ENCODE results near the gene CDKL1. TPM values are rescaled to one million over a fixed set of nuclear protein-coding genes. Genes with fewer than 3 reads are reported as not detected.
"Not testable (repeated sequence)": the region's sequence is repeated elsewhere in the genome, so short reads cannot be mapped to it uniquely, and the experiment has no call there.

Gene CDKL1
- total RNA-seq, 1 donor from 2014 or later, result 3.3 TPM

DNA sequence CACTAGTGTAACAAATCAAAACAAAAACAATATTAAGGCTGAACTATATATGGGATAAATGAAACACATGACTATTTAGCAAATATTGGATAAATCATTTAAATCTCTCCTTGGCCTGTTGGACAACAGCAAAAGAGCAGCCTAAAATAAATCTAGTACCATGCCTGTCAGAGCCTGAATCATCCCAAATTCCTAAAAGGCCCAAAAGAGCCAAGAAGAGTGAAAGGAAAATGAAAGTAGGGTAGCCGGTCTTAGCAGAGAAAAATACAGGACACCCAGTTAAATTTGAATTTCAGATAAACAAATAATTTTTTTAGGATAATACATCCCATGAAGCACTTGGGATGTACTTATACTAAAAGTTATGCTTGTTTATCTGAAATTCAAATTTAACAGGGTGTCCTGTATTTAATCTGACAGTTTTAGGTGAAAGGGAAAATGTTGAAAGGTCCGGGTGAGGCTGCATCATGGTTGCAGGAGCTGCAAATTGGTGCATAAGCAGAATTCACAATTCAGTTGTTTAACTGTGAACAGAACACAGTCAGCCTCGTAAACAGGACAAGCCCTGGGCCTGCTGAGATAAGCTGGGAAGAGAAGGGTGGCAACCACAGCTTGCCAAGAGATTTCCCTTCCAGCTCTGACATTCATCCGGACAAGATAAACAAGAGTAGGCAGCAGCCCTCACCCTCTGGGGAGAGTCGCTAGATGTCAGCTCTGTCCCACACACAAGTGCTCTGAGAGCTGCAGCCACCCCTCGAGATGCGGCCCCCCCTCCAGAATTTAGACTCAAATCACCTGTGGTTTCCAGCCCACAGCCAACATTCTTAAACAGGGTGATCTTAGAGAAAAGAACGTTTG is 54.2 kb downstream of the CDKL1 start:
- DNase-seq (ENCODE audit: missing footprints) (no peak), ATAC-seq (peak; percentile 90)
- intact Hi-C loops (cut with DNase I), result loop anchor here (5.0 kb wide), 1 partner anchor 190 kb away; the partner anchor contains the start of gene MAP4K5

DNA sequence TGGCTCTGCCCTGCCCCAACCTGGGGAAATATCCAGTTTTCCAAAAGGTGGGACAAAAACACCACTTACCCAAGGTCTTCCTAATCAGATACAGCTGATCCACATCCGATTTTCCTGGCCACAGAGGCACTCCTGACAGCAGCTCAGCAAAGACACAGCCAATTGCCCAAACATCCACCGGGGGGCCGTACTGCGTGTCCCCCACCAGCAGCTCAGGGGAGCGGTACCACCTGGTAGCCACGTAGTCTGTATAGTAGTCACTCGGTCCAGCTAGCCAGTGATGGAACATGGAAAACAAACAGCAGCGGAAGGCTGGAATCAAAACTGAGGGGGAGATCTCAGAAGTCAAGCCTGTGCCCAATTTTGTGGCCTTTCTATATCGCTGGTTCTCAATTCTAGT is 55.7 kb downstream of the CDKL1 start:
- DNase-seq (ENCODE audit: missing footprints) (no peak), ATAC-seq (no peak)
- intact Hi-C loops (cut with DNase I), result loop anchor here (5.0 kb wide), 1 partner anchor 191 kb away; the partner anchor contains the start of gene MAP4K5

DNA sequence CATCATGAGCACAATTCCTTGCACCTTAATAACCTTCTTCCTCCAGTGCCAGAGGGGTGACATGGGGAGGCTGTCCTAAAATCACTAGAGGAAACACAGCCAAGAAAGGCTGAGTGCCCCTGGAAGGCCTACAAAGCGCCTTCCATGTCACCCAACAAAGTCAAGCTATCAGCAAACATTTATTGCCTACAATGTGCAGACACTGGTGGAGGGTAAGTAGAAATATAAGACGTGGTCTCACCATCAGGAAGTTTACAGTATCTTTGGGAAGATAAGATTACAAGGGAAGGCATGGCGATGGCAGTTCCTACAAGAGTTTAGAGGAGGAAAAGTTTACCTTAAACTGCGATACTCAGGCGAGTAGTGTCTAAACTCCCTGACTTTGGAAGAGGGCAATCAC is 56.6 kb downstream of the CDKL1 start:
- intact Hi-C loops (cut with DNase I), result loop anchor here (5.0 kb wide), 1 partner anchor 192 kb away; the partner anchor contains the start of gene MAP4K5
- DNase-seq (ENCODE audit: missing footprints) (no peak), ATAC-seq (no peak)

DNA sequence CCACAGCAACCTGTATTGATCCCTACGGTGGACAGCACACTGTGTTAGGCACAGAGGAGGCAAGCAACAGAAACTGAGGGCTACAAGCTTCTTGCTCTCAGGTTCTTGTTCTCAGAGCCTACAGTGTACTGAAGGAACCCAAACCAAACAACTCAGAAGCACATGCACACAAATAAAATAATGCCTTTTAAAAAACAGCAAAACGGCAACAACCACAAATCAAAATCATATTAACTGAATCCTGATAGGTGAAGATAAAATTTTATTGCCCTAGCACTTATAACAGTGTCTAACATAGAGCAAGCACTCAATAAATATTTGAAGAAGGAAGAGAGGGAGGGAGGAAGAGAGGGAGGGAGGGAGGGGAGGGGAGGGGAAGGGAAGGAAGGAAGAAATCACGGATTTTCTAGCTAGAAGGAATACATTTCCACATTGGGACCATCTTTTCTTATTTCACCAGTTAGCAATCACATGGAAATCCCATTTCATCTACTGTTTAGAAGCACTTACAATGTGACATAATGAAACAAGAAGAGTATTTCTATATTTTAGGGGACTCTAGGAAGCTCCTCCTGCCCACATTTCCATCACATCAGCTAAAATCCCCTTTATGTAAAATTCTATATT is 57.4 kb downstream of the CDKL1 start:
- DNase-seq (ENCODE audit: missing footprints), result no peak
- intact Hi-C loops (cut with DNase I), result loop anchor here (5.0 kb wide), 1 partner anchor 58 kb away; the partner anchor contains the start of gene CDKL1
- ATAC-seq, result no peak

DNA sequence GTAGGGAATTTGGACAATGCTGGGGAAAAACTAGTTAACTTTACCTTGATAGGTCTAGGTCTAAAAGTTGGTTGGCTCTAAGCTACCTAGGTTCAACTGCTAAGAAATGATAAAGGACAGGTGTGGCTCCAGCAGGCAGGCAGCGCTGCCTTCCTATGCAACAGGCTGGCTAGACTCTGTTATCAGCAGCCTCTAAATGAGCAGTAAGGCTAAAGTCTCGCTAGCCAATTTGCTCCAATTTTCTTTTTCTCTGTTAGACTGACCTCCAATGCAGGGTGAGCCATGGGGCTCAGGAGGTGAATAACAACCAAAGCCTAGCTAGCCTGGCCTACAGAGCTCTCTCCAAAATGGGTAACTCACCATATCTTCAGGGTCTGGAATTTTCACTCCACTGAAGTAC is 58.1 kb downstream of the CDKL1 start:
- intact Hi-C loops (cut with DNase I), result loop anchor here (5.0 kb wide), 1 partner anchor 59 kb away; the partner anchor contains the start of gene CDKL1
- ATAC-seq (no peak), DNase-seq (ENCODE audit: missing footprints) (no peak)

DNA sequence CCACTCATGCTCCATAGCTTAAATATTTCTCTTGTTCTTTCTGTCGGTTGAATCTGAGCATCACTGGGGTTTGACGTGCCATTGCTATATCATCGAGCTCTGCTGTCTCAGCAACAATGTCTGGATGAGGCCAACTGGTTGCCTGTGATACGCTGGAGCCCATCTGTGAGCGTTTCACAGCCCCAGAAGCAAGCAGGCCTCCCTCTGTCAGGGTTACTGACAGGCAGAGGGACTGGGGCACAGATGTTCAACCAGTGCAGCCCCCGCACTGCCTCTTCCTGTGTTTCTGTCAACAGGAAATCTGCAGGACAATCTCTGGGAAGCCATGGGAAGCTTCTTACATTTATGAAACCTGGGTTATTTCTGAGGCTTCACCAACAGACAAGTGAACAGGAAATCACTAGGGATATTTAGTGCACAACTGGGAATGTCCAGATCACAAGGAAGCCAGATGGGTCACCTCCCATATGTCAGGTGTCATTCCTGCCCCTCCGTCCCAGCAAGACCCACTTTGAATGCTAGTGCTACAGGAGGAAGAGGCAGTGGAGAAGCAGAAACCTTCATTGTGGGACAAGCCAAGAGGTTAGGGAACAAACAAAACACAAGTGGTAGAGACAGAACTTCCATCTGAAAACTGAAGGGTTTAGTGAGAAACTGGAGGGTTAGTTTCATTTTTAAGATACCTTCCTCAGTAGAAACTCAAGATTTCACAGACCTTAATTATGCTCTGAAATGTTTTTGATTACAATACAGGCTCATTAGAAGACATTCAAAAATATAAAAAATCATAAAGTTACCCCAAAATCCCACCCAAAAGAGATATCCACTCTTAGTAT is 60.5 kb downstream of the CDKL1 start:
- no peak for DNase-seq (ENCODE audit: missing footprints)
- ATAC-seq, result peak; percentile 53

DNA sequence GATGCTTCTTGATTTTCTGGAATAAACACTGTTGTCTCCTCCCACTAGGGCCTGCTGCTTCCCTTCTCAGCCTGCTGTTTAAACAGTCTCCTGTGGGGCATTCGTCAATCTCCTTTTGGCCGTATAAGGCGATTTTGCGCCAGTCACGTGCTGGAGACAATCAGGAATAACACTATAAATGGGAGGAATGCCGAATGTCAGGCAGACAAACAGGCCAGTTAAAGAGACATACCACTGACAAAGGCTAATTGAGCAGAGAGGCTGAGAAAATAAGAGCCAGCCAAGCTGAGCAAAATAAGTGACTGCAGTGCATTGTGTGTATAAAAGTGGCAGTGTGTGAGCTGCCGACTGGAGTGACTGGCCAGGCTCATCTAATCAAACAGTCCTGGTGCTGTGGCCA is 61.3 kb downstream of the CDKL1 start:
- ATAC-seq, result peak; percentile 42
- intact Hi-C loops (cut with DNase I), result loop anchor here (5.0 kb wide), 1 partner anchor 62 kb away; the partner anchor contains the start of gene CDKL1
- no peak for DNase-seq (ENCODE audit: missing footprints)

More for the DNA sequence above, 60.5 kb downstream of the CDKL1 start:
- intact Hi-C loops (cut with DNase I), result loop anchor here (5.0 kb wide), 1 partner anchor 61 kb away; the partner anchor contains the start of gene CDKL1

DNA sequence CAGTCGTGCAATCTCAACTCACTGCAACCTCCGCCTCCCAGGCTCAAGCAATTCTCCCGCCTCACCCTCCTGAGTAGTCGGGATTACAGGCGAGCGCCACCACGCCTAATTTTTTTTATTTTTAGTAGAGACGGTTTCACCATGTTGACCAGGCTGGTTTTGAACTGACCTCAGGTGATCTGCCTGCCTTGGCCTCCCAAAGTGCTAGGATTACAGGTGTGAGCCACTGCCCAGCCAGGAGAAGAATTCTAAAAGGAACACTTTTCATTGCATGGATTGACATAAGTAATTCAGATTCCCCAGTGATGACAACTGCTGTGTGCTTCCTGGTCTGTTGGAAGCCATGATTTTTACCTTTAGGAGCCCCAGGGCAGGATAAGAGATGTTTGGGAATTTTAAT is 62.5 kb downstream of the CDKL1 start:
- intact Hi-C loops (cut with DNase I), result no loop called here
- ATAC-seq (no peak), DNase-seq (ENCODE audit: missing footprints) (no peak)

DNA sequence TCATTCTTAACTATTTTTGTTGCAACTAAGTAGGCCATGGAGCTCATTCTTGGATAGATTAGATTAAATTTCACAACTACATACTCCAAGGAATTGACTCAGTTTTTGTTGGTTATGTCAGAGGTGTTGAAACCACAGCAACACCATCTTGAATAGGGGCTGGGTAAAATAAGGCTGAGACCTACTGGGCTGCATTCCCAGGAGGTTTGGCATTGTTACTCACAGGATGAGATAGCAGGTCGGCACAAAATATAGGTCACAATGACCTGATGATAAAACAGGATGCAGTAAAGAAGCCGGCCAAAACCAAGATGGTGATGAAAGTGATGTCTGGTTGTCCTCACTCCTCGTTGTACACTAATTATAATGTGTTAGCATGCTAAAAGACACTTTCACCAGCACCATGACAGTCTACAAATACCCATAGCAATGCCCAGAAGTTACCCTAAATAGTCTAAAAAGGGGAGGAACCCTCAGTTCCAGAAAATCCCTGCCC is 63.6 kb downstream of the CDKL1 start:
- peak; percentile 84 for ATAC-seq
- DNase-seq (ENCODE audit: missing footprints), result no peak
- intact Hi-C loops (cut with DNase I), result no loop called here

DNA sequence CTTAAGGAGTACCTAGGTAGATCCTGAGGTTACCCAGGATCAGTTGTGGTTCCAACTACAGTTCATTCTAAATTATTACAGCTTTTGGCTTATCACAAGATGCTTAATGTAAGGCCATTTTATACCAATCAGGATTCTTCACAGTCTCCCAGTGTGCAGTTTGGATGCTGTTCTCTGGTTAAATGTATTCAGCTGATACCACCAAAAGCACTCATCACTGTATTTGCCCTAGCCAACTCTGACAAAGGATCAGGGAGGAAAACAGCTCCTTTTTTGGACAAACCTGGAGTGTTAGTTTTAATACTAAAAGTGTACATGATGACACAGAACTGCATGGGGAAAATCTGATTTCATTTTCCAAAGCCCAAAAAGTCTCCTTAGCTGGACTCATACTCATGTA is 65.1 kb downstream of the CDKL1 start:
- no peak for DNase-seq (ENCODE audit: missing footprints)
- intact Hi-C loops (cut with DNase I), result no loop called here
- no peak for ATAC-seq

DNA sequence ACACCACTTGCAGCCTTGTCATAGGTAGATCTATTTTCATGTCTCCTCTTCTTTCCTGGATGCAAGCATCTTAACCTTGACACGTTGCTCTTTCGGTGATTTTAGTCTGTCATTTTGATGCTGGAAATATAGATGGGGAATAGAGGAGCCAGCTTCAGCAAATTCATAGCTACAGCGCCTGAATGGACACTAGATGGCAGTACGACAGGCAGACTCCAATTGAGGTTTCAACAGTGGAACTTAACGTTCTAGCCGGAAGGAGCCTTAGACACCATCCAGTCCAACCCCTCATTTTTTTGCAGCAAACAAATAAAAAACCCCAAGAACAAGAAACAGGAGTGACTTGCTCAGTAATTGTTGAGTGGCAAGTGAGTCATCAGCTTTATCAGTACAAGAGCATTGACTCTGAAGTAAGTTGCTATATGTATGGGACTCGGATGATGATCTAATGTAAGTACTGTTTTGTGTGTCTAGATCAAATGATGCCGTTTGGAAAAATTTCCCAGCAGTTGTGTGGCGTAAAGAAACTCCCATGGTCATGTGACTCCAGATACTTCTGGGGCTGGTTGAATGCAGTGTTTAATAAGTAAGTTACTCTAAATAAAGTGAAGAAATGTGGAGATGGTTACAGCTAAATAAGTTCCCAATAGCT is 75.5 kb downstream of the CDKL1 start:
- DNase-seq (ENCODE audit: missing footprints) (no peak), ATAC-seq (peak; percentile 95)
- intact Hi-C loops (cut with DNase I), result loop anchor here (1.0 to 5.0 kb wide), 2 partner anchors 76 to 211 kb away; partner anchors contain the start of genes CDKL1 and MAP4K5

DNA sequence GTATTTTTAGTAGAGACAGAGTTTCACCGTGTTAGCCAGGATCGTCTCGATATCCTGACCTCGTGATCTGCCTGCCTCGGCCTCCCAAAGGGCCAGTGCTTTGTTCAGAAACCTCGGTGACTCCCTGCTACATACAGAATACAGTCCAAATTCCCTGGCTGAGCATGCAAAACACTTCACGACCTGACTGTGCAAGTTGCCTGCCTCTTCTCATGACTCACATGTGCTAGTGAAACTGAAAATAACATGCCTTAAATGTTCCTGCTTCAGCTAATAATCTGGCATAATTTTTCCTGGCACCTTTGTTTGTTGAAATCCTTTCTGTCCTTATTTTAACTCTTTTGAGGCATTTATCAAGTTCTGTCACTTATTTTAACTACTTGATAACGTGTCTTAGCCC is 76.4 kb downstream of the CDKL1 start:
- DNase-seq (ENCODE audit: missing footprints), result no peak
- intact Hi-C loops (cut with DNase I), result loop anchor here (5.0 kb wide), 1 partner anchor 77 kb away; the partner anchor contains the start of gene CDKL1
- ATAC-seq, result no peak

DNA sequence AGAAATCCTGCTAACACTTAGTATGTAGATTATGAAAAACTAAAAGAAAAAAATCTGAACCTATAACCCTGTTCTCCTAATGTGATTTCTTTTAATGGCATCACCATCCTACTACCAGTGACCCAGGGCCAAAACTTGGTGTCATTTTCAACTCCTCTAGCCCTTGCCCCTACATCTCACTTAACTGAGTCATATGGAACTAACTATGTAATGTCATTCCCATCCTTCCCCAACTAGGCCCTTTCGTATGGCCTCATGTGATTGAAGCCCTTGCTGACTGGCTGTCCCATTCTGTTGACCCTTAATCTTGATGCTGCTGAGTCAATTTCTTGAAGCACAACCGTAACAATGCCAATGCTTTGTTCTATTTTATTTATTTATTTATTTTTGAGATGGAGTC is 77.0 kb downstream of the CDKL1 start:
- ATAC-seq (no peak), DNase-seq (ENCODE audit: missing footprints) (no peak)
- intact Hi-C loops (cut with DNase I), result loop anchor here (5.0 to 10.0 kb wide), 4 partner anchors 78 to 465 kb away; partner anchors contain the start of gene CDKL1

DNA sequence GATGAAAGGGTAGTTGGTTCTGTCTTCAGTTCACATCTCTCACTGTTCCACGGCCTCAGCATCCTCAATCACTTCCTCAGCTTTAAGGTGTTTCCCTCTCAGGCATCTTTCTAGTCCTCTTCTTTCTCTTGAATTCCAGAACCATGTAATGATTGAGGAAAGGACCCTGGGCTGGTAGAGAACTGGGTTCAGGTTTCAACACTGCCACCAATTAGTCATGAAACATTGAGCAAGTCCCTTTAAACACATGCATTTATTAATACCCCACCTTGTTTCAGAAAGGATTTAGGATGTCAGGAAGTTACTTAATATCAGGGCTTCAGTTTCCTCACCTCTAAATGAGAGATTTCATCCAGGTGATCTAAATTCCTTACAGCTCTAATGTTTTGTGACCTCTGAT is 77.4 kb downstream of the CDKL1 start:
- no peak for DNase-seq (ENCODE audit: missing footprints)
- intact Hi-C loops (cut with DNase I), result loop anchor here (10.0 kb wide), 3 partner anchors 336 to 466 kb away; no protein-coding TSS in a partner anchor
- ATAC-seq, result no peak

DNA sequence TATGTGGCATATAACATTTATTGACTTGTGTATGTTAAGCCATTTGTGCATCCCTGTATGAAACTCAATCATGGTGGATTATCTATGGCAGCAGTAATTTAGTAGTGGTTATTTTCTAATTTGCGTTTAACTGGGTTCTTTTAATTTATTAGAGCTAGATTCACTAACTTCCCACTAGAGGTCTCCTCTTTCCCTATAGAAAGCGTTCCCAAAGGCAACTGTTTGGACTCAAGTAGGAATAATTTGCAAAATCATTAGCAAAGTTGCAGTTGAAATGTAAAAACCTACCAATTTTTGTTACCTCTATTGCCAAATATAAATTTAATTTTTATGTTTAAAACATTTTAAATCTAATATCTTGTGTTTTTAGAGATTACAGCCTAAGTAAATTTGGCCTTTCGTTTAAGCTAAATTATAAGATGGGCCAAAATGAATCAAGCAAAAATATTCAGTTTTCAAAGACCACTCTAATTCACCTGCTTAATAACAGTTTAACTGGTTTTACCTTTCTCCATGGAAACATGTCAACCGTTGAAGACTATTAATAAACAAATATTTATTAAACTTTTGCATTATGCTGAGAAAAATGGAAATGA is 78.6 kb downstream of the CDKL1 start:
- no peak for ATAC-seq
- no peak for DNase-seq (ENCODE audit: missing footprints)
- intact Hi-C loops (cut with DNase I), result loop anchor here (10.0 kb wide), 3 partner anchors 337 to 467 kb away; no protein-coding TSS in a partner anchor

DNA sequence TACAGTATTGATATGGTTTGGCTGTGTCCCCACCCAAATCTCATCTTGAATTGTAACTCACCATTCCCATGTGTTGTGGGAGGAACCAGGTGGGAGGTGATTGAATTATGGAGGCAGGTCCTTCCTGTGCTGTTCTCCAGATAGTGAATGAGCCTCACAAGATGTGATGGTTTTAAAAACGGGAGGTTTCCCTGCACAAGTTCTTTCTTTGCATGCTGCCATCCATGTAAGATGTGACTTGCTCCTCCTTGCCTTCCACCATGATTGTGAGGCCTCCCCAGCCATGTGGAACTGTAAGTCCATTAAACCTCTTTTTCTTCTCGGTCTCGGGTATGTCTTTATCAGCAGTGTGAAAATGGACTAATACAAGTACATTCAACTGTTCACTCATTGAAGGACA is 82.6 kb downstream of the CDKL1 start:
- intact Hi-C loops (cut with DNase I), result loop anchor here (10.0 kb wide), 3 partner anchors 341 to 471 kb away; no protein-coding TSS in a partner anchor
- ATAC-seq; DNase-seq (ENCODE audit: missing footprints): not testable (repeated sequence)

DNA sequence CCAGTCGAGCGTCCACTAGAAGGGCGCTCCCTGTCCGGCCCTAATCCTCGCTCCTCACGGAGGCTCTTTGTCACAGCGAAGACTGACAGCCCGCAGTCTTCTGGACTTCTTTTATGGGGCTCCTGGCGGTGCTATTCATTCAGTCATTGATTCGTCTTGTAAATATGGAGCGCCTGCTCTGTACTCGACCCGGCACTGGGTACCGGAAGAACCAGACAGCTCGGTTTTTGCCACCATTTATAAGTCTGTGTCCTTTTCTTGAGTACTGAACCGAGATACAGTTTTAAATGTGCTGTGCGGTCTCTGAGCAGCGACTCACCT is 84.0 kb downstream of the CDKL1 start:
- intact Hi-C loops (cut with DNase I), result loop anchor here (2.0 to 10.0 kb wide), 4 partner anchors 220 to 472 kb away; partner anchors contain the start of gene MAP4K5
- no peak for DNase-seq (ENCODE audit: missing footprints)
- ATAC-seq, result no peak
